Measurements from ENCODE around the gene S100A13. TPM values are rescaled to one million over a fixed set of nuclear protein-coding genes. Genes with fewer than 3 reads are reported as not detected.

S100A13 gene
- total RNA-seq, 4 donors from 2014 or later: 219 to 545 (median 343) TPM

DNA sequence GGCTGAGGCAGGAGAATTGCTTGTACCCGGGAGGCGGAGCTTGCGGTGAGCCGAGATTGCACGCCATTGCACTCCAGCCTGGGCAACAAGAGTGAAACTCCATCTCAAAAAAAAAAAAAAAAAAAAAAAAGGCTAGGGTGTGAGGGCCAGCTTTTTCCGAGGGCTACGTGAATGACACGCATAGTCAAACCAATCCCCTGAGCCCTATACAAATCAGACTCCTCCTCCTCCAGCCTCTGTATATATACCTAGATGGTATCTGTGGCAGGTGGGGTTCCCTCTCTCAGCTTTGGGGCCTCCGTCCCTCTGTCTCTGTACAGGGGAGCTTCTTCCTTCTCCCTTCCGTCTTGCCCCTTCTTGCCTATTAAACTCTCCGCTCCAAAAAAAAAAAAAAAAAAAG, 21.1 kb downstream of the S100A13 start:
- Histone ChIP-seq H3K4me1 (peaks cover 29 to 35% of the 10 kb centered on the region in 2 donors), H3K36me3 (peaks cover 14% of the 10 kb centered on the region in 2 donors), H3K4me3 (replicated peaks in 1 of 3) (no peak overlapping the region), H3K27ac (no peak overlapping the region), H3K27me3 (no peaks in the 10 kb centered on the region), H3K9me3 (no peaks in the 10 kb centered on the region)
- intact Hi-C loops (cut with DNase I): no loop called here
- TF ChIP-seq, protein P1, sequence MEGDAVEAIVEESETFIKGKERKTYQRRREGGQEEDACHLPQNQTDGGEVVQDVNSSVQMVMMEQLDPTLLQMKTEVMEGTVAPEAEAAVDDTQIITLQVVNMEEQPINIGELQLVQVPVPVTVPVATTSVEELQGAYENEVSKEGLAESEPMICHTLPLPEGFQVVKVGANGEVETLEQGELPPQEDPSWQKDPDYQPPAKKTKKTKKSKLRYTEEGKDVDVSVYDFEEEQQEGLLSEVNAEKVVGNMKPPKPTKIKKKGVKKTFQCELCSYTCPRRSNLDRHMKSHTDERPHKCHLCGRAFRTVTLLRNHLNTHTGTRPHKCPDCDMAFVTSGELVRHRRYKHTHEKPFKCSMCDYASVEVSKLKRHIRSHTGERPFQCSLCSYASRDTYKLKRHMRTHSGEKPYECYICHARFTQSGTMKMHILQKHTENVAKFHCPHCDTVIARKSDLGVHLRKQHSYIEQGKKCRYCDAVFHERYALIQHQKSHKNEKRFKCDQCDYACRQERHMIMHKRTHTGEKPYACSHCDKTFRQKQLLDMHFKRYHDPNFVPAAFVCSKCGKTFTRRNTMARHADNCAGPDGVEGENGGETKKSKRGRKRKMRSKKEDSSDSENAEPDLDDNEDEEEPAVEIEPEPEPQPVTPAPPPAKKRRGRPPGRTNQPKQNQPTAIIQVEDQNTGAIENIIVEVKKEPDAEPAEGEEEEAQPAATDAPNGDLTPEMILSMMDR (IDR thresholded peaks at IDR 0.05): no peak
- no peak for TF ChIP-seq POLR2A (IDR thresholded peaks at IDR 0.05)
- DNase-seq: no peak
- 92 to 96% methylated on average over 11 of the region's 11 CpGs for whole genome bisulfite sequencing, 2 donors

GRCh38 chr1:153602749-153603148, 24.6 kb downstream of the S100A13 start:
- Histone ChIP-seq H3K27ac (no peak overlapping the region), H3K36me3 (peaks cover 13 to 14% of the 10 kb centered on the region in 2 donors), H3K9me3 (no peaks in the 10 kb centered on the region), H3K27me3 (no peaks in the 10 kb centered on the region), H3K4me3 (replicated peaks in 1 of 3) (no peak overlapping the region), H3K4me1 (peaks cover 0 to under 1% of the 10 kb centered on the region in 2 donors)
- DNase-seq: no peak
- intact Hi-C loops (cut with DNase I): no loop called here
- WGBS, 2 donors: 92 to 93% methylated on average over 6 of the region's 6 CpGs
- TF ChIP-seq, protein P1 (IDR thresholded peaks at IDR 0.05): no peak
- no peak for TF ChIP-seq POLR2A (IDR thresholded peaks at IDR 0.05)

DNA sequence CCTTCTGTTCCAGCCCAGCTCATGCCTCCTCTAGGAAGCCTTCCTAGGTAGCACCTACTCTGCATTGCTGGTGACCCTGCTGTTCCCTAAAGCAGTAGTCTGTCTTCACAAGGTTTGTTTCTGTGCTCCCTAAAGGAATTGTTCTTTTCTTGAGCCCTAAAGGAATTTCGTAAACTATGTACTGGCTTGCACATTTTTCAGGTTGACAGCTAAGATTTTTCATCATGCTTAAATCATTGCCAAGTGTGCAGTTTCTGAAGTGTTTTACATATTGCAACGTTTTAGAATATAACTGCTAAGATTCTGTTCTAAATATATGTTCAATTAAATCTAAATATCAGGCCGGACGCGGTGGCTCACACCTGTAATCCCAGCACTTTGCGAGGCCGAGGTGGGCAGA, 27.5 kb downstream of the S100A13 start:
- H3K9me3 ChIP-seq: no peaks in the 10 kb centered on the region
- no peaks in the 10 kb centered on the region for H3K4me1 ChIP-seq
- H3K27me3 ChIP-seq: no peaks in the 10 kb centered on the region
- H3K4me3 ChIP-seq (replicated peaks in 1 of 3): no peak overlapping the region
- 91 to 94% methylated on average over 7 of the region's 7 CpGs for WGBS, 2 donors
- no peak for DNase-seq
- H3K36me3 ChIP-seq: no peaks in the 10 kb centered on the region
- TF ChIP-seq POLR2A (IDR thresholded peaks at IDR 0.05): no peak
- TF ChIP-seq, protein P1 (IDR thresholded peaks at IDR 0.05): no peak
- intact Hi-C loops (cut with DNase I): no loop called here
- no peak overlapping the region for H3K27ac ChIP-seq

- WGBS, 2 donors: 68 to 86% methylated on average over 7 of the region's 7 CpGs
- no peaks in the 10 kb centered on the region for H3K9me3 ChIP-seq
- intact Hi-C loops (cut with DNase I): no loop called here
- no peak overlapping the region for H3K4me3 ChIP-seq (replicated peaks in 1 of 3)
- no peak for DNase-seq
- no peaks in the 10 kb centered on the region for H3K27me3 ChIP-seq
- H3K4me1 ChIP-seq: no peaks in the 10 kb centered on the region
- H3K27ac ChIP-seq: no peak overlapping the region
- no peak for TF ChIP-seq POLR2A (IDR thresholded peaks at IDR 0.05)
- TF ChIP-seq, protein P1 (IDR thresholded peaks at IDR 0.05): no peak
- no peaks in the 10 kb centered on the region for H3K36me3 ChIP-seq
These were observed 28.8 kb downstream of the S100A13 start for GRCh38 chr1:153598309-153599172.

- no peaks in the 10 kb centered on the region for H3K27me3 ChIP-seq
- no peak for DNase-seq
- peaks cover 0 to 6% of the 10 kb centered on the region in 2 donors for H3K4me1 ChIP-seq
- no peak overlapping the region for H3K27ac ChIP-seq
- 93 to 94% methylated on average over 6 of the region's 6 CpGs for WGBS, 2 donors
- TF ChIP-seq, protein P1 (IDR thresholded peaks at IDR 0.05): no peak
- no peaks in the 10 kb centered on the region for H3K9me3 ChIP-seq
- no peak overlapping the region for H3K4me3 ChIP-seq (replicated peaks in 1 of 3)
- no peaks in the 10 kb centered on the region for H3K36me3 ChIP-seq
- intact Hi-C loops (cut with DNase I): no loop called here
These were observed 30.1 kb downstream of the S100A13 start for GRCh38 chr1:153597206-153597605.

Measured in thyroid gland (tissue), 4 donors.